Loucy (cell line): ENCODE measurements around the gene TRAPPC6A.

Source experiments
- CTCF ChIP-seq: fragments of 200-600 bp; sonication (generic); conservative IDR thresholded peaks from 2 replicates; pipeline ENCODE4 v1.5.1; 2014; ENCODE audit warnings: mild to moderate bottlenecking, antibody characterized with exemption, low read length
- EZH2phosphoT487 ChIP-seq: fragments of 200-600 bp; IDR thresholded peaks from 2 replicates; pipeline ENCODE4 v1.6.1; 2018; ENCODE audit warnings: antibody characterized with exemption, mild to moderate bottlenecking, moderate library complexity, borderline replicate concordance

GRCh38 chr19:45218426-45218825 lies 40.4 kb upstream of the TRAPPC6A start:
- no peak for TF ChIP-seq CTCF
- TF ChIP-seq EZH2phosphoT487 = no peak
